ENCODE data around the gene SCN1B.

SCN1B gene

GRCh38 chr19:35008891-35009341, 21.4 kb upstream of the SCN1B start:
- no peak overlapping the region for H3K4me3 ChIP-seq (ENCODE audit: control insufficient read depth, low read depth, low read length)
- DNase-seq (ENCODE audit: low read depth): no peak
- TF ChIP-seq, protein P1, sequence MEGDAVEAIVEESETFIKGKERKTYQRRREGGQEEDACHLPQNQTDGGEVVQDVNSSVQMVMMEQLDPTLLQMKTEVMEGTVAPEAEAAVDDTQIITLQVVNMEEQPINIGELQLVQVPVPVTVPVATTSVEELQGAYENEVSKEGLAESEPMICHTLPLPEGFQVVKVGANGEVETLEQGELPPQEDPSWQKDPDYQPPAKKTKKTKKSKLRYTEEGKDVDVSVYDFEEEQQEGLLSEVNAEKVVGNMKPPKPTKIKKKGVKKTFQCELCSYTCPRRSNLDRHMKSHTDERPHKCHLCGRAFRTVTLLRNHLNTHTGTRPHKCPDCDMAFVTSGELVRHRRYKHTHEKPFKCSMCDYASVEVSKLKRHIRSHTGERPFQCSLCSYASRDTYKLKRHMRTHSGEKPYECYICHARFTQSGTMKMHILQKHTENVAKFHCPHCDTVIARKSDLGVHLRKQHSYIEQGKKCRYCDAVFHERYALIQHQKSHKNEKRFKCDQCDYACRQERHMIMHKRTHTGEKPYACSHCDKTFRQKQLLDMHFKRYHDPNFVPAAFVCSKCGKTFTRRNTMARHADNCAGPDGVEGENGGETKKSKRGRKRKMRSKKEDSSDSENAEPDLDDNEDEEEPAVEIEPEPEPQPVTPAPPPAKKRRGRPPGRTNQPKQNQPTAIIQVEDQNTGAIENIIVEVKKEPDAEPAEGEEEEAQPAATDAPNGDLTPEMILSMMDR (conservative IDR thresholded peaks at IDR 0.05; ENCODE audit: control insufficient read depth, insufficient read depth, low read depth, low read length): no peak

- no peak for DNase-seq (ENCODE audit: low read depth)
- no peak overlapping the region for H3K4me3 ChIP-seq (ENCODE audit: control insufficient read depth, low read depth, low read length)
- TF ChIP-seq, protein P1 (conservative IDR thresholded peaks at IDR 0.05; ENCODE audit: control insufficient read depth, insufficient read depth, low read depth, low read length): no peak
Measured at GRCh38 chr19:35009424-35010415, 20.6 kb upstream of the SCN1B start.

DNA sequence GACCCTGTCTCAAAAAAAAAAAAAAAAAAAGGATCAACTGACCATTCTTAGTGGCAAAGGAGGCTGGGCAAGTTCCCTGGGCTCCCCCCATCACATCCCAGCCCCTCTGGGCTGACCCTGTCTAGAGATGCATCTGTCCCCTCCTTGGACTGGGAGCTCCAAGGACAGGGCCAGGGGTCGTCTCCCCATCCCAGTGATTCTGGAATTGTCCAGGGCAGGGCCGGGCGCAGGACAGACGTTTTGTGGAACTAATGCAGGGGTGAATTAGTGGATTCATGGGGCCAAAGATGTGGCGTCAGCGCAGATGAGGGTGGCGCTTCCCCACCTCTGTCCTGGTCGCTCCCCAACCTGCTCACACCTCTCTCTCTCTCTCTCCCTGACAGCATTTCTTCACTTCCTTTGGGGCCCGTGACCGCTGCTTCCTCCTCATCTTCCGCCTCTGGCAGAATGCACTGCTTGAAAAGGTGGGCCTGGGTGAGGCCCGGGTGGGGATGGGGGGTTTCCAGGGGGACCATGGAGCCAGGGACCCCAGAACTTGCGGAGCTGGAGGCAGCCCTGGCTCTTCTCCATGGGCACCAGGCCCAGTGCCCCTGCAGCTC, 19.1 kb upstream of the SCN1B start:
- H3K4me3 ChIP-seq (ENCODE audit: control insufficient read depth, low read depth, low read length): no peak overlapping the region
- DNase-seq (ENCODE audit: low read depth): no peak
- TF ChIP-seq, protein P1 (conservative IDR thresholded peaks at IDR 0.05; ENCODE audit: control insufficient read depth, insufficient read depth, low read depth, low read length): no peak

GRCh38 chr19:35011737-35012682, 18.3 kb upstream of the SCN1B start:
- TF ChIP-seq, protein P1 (conservative IDR thresholded peaks at IDR 0.05; ENCODE audit: control insufficient read depth, insufficient read depth, low read depth, low read length): no peak
- DNase-seq (ENCODE audit: low read depth): no peak
- no peak overlapping the region for H3K4me3 ChIP-seq (ENCODE audit: control insufficient read depth, low read depth, low read length)

- DNase-seq (ENCODE audit: low read depth): peak; percentile 61
- TF ChIP-seq, protein P1 (conservative IDR thresholded peaks at IDR 0.05; ENCODE audit: control insufficient read depth, insufficient read depth, low read depth, low read length): peak; percentile 92
- H3K4me3 ChIP-seq (ENCODE audit: control insufficient read depth, low read depth, low read length): no peak overlapping the region
Measured at GRCh38 chr19:35013041-35013819, 17.0 kb upstream of the SCN1B start.
